Pulmonary artery endothelial cell (primary cell): Measurements from ENCODE around the gene DUOXA1. TPM values are rescaled to one million over a fixed set of nuclear protein-coding genes. Genes with fewer than 3 reads are reported as not detected.
"Not testable (repeated sequence)": the region's sequence is repeated elsewhere in the genome, so short reads cannot be mapped to it uniquely, and the experiment has no call there.

ENCODE experiments used
- DNase-seq: peaks from one replicate; pipeline ENCODE4 v3.0.0-alpha.2; 2011; ENCODE audit warnings: low read depth, low spot score
- total RNA-seq: library from RNA; depleted of rRNA; stranded (reverse); fragments of >200 nt; gene quantifications from 2 replicates; pipeline ENCODE4 v1.2.3, GENCODE V29; 2014

The DUOXA1 gene
- total RNA-seq, 1 donor from 2014 or later: not detected

DNA sequence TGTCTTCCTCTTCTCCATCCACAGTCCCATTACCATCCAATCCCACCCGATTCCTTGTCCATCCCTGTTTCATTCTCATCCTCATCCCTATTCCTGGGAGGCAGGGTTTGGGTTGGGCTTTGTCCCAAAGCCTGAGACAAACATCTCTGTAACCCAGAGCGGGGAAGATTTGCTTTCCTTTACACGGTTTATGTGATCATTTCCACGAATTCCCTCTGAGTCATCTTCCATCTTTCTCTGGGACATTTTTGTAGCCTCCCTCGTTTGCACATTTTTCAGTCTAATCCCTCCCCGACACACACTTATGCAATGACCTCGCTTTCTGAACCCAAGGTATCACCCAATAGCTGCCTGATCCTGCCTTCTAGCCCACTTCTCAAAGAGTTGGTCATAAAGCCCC, 38.5 kb downstream of the DUOXA1 start:
- no peak for DNase-seq

DNA sequence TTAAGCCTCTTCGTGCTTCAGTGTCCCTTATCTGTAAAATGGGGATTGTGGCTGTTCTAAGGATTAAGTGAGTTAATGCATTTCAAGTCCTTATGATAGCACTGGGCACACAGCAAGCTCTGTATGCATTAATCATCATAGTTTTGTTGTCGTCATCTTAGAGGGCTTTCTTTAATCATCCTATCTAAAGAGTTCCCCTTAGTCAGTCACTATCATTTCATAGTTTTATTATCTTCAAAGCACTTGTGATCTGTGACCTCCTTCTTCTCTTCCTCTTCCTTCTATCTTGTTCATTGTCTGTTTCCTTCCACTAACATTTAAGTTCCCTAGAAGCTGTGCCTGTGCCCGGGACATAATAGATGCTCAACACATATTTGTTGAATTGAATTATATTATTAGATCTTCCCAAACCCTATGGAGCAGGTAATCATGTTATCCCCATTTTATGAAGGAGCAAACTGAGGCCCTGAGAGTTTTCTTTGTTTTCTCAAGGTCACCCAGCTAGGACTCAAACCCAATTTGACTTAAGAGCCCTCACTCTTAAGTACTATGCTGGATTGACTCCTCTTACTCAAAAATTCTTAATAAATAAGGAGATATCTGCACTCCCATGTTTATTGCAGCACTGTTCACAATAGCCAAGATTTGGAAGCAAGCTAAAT, 39.8 kb downstream of the DUOXA1 start:
- no peak for DNase-seq

DNA sequence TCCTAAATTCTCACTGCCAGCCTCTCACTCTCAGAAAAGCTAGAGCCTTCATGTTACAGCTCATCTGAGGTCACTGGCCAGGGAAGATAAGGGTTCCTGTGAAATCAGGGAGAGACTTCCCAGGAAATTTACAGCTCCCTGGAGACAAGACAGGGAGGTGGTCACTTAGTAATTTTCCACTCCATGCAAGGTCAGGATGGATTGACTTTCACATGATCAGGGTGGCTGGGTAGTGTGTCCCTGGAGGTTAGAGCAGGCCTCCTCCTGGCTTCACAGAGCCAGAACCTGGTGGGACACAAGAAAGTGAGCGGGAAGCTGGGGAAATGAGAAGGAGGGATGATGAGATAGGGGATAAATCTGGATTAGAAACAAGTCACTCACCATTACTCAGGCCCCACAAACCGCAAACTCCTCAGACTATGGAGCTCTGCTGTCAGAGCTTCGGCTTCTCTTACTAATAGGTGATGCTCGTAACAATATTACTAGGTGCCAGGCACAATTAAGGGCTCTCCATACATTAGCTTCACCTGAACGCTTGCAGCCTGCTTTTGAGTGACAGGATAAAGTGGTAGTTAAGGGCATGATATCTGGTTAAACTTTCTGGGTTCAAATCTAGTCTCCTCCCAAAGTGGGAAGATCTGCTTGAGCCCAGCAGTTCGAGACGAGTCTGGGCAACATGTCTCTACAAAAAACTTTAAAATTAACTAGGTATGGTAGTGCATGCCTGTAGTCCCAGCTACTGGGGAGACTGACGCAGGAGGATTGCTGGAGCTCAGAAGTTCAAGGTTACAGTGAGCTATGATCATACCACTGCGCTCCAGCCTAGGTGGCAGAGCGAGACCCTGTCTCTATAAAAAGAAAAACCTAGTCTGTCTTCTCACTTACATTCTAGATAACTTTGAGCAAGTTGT, 40.6 kb downstream of the DUOXA1 start:
- no peak for DNase-seq

DNA sequence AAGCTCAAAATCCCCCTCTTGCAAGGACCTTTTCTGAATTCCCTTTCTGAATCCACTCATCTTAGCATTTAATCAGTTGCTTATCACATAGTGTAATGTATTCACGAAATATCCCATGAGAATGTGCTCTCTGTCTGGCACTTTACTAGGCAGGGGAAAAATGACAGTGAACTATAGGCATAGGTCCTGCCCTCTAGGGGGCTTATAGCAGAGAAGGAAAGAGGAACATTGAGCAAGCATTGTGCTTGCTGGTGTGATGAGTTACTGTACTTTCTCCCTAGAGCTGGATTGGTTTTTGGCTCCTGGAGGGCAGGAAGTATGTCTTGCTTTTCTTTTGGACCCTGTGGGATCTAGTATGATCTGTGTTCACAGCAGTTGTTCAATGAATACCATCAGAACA, 42.2 kb downstream of the DUOXA1 start:
- DNase-seq: no peak

DNA sequence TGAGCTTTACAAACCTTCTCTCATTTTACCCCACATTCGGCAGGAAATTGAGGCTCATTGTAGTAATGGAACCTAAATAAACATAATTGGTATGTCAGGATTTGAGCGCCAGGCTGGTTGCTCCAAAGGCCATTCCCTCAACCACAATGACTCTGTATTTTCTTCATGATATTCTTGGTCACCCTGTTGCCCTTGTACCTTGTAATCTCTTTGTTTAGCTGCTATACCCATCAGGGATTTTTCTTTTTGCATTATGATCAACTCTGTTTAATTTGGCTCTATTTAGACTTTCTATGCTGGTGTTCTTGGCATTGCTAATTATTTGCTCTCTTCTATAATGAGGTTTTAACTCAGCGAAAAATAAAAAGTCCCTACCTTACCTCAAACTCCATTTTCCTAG, 45.5 kb downstream of the DUOXA1 start:
- no peak for DNase-seq

DNA sequence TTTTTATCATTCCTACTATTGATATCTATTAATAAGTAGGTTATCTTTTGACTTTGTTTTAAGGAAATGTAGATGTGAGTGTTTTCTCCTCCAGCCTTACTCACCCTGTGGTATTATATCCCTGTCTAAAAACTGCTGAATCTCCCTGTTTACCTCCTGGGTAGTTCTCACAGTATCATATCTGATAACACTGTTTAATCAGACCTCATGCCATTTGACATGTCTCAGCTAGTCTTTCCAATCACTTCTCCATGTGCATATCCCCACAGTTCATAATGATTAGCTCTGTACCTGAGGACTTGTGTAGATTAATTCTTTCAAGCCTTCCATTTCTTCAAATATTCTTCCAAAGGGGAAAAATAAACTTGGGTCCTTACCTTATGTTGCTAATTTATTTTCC, 46.5 kb downstream of the DUOXA1 start:
- DNase-seq: no peak

DNA sequence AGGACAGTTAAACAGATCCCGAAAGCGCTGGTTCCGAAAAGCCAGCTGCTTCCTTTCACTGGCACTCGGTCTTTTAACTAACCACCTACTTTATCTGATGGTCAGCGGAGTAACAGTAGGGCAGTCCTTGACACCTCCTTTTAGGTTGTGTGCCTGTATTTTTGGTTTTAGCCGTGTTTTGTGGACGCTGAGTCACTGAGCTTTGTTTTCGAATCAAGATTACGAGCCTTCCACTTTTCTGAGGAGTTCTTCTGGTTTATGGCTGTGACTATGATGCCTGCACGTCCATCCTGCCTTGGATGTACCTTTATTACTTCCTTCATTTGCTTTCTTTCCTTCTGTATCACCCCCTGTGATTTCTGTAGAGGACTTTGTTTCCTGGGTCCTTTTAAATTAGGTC, 47.3 kb downstream of the DUOXA1 start:
- not testable (repeated sequence) for DNase-seq

DNA sequence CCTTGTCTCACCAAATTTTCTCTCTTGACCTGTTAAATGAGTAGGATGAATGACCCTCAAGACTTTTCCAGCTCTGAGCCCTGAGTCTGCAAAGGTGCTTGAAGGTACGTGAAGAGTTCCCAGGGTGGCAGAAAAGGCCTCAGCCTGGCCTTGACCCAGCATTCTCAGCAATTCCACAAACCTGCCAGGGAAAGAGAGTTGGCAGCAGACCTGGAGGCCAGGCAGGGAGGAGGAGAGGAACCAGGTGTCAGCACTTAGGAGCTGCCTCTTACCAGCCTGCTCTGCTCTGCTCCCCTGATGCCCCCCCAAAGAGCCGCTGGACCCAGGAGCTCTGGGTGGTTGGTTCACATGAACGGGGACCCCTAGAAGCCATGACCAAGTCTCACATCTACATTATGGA, 49.1 kb downstream of the DUOXA1 start:
- not testable (repeated sequence) for DNase-seq

DNA sequence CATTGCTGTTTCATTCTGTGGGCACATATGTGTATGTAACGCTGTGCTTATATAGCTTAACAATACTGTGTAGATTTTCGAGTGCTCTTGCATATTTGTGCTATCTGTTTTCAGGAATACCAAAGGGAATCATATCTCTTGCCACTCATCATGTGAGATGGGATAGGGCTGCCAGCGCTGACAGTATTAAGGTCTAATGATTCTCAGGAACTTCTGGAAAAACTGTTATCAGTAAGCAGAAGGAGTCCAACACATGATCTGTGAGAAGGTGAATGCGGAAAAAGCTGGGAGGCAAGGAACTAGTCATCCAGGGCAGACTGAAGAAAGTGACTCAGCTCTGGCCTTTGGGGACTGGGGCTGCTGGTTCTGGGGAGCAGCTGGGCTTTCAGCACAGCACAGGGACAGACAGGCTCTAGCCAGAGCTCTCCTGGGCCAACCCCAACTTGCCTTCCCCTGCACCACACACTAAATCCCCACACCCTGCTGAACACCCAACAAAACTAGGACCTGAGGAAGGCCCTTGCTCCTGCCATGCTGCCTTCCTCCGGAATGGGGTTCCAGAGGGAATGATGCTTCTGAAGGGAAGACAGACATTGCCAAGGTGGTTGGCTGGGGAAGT, 49.9 kb downstream of the DUOXA1 start:
- DNase-seq: not testable (repeated sequence)

DNA sequence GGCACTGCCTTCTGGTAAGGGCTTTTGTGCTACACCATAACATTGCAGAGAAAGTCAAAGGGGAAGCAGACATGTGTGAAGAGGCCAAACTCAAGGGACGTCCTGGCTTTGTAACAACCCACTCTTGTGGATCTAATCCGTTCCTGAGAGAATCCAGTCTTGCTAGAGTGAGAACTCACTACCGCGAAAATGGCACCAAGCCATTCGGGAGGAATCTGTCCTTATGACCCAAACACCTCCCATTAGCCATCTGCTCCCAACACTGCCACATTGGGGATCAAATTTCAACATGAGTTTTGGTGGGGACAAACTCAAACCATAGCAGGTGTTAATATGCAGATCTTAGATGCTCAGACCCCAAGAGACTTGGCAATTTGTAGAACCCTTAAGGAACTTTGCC, 50.5 kb downstream of the DUOXA1 start:
- not testable (repeated sequence) for DNase-seq

DNA sequence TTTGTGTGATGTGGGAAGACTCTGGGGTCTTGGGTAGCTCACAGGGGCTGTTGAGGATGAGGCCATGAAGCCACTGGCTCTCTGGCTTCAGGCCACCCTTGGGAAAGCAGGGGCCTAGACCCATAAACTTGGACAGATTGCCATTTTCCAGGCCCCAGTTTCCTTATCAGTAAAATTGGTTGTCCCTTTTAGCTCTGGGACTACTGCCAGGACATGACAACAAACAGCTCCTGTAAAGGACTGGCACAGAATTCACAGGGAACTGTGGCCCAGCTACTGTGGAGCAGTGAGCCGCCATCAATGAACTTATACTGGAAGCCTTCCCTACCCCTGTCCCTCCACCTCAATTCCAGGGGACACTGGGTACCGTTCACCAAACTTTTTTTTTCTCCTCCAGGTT, 52.3 kb downstream of the DUOXA1 start:
- DNase-seq: not testable (repeated sequence)

DNA sequence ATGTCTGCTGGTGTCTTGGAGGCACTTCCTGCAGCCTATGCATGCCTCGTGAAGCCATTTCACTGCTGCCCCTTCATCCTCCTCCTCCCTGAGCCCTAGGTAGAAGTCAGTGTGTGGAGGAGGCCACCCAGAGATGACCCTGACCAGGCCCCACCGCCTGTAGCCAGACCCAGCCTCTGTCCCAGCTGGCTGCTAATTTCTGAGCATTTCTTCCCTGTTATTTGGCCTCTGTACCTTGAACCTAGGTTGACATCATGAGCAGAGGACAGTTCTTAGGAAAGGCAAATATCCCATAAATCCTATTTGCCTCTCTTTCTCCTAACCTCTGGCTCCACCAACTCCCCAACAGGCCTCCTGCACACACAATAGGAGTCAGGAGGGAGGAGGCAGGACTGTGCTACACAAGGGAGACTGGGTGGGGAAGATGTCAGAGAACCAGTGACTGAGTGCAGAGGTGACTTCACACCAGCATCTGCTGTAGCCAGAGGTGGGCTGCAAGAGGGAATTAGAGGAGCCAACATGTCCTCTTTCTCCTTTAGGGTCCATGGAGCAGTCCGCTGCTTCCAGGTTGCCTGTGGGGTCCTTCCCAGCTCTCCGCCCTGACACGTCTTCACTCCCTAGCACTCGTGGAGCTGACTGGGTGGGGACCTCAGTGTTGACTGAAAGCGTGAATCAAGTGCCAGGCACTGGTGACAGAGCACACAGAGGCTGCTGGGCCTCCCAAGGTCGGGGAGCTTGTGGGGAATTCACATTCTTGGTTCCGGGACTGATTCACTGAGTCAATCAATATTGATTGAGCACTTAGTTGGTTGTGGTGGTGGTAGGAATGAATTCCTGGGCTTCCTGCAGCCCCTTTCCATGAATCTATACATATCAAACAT, 54.0 kb downstream of the DUOXA1 start:
- DNase-seq: not testable (repeated sequence)

DNA sequence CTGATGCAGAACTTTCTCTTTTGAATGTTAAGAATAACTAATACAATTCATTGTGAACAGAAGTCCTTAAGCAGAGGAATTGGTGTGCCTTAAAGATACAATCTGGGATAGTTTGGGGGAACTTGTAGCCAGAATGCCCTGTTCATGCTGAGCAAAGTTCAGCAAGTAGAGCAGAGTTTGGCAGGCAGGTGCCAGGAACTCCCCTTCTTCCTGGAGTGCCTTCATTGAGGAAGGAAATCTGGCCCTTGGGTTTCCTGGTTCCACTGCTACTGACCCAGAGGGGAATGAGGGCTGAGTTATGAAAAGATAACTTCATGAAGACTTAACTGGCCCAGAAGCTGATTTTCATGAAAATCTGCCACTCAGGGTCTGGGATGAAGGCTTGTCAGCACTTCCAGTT, 56.1 kb downstream of the DUOXA1 start:
- DNase-seq: not testable (repeated sequence)

DNA sequence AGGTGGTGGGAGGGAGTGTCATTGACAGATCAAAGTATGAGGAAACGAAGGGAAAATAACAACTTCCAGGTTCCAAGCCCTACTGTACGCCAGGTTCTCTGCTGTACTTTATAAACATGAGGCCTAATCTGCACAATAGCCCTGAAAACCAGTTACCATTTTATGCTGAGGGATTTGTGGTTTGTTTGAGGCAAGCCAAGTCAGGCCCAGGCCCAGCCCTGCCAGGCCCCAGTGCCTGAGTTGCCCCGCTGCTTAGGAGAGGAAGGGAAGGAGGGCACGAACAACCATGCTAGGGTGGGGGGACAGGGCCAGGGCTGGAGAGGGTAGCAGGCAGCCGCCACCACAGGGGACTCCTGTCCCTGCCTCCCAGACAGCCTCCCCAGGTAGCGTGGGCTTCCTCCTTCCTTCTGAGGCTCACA, 59.7 kb downstream of the DUOXA1 start:
- DNase-seq: not testable (repeated sequence)

Other genes starting within 250 kb of the DUOXA1 start
- gene TERB2, start 173.2 kb downstream of the DUOXA1 start, total RNA-seq: not detected in 2 replicates
- gene SORD, start 106.7 kb downstream of the DUOXA1 start, total RNA-seq: 19.9 and 30.5 TPM in 2 replicates
- not detected in 2 replicates for gene DUOX2, start 15.7 kb downstream of the DUOXA1 start, total RNA-seq
- not detected in 2 replicates for gene DUOXA2, start 15.6 kb downstream of the DUOXA1 start, total RNA-seq
- not detected in 2 replicates for gene DUOX1, start 115 bp upstream of the DUOXA1 start, total RNA-seq
- gene SHF, start 58.1 kb upstream of the DUOXA1 start, total RNA-seq: 1.2 and 1.9 TPM in 2 replicates
- gene SLC28A2, start 122.4 kb upstream of the DUOXA1 start, total RNA-seq: not detected in 2 replicates
- gene GATM, start 248.7 kb upstream of the DUOXA1 start, total RNA-seq: 0.46 and 0.53 TPM in 2 replicates